ENCODE results near the gene RHOA. TPM values are rescaled to one million over a fixed set of nuclear protein-coding genes. Genes with fewer than 3 reads are reported as not detected.

The RHOA gene
- total RNA-seq (ENCODE audit: low replicate concordance): 402 and 587 TPM in 2 replicates

DNA sequence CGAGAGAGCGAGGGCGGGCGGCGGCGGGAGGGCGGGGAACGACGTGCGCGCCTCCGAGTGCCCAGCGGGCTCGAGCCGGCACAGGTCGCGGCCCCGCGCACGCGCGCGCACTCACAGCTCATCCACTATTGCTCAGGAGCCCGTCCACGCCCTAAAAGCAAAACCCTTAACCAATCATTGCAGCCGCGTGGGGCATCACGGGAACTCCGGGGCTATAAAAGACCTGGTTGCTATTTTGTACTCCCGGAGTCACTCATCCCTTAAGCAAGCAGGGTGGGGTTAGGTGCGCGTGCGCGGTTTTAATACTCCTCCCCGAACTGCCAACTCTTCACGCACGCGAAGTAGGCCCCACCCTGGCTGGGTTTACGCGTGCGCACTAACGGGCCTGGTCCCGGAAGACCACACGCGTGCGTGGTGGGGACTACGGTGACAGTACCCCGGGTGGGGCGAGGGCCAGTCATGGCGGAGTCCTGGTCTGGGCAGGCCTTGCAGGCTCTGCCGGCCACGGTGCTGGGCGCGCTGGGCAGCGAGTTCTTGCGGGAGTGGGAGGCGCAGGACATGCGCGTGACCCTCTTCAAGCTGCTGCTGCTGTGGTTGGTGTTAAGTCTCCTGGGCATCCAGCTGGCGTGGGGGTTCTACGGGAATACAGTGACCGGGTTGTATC lies at the start of gene RHOA, which contains the start of gene TCTA:
RHOA (minus strand) TSS at position 9 of the 664 bp plus-strand sequence. CDS start 36,387 bp downstream, outside the sequence.
TCTA (plus strand) TSS at position 456 of the 664 bp plus-strand sequence; CDS start at position 460, 4 bp downstream.

DNA sequence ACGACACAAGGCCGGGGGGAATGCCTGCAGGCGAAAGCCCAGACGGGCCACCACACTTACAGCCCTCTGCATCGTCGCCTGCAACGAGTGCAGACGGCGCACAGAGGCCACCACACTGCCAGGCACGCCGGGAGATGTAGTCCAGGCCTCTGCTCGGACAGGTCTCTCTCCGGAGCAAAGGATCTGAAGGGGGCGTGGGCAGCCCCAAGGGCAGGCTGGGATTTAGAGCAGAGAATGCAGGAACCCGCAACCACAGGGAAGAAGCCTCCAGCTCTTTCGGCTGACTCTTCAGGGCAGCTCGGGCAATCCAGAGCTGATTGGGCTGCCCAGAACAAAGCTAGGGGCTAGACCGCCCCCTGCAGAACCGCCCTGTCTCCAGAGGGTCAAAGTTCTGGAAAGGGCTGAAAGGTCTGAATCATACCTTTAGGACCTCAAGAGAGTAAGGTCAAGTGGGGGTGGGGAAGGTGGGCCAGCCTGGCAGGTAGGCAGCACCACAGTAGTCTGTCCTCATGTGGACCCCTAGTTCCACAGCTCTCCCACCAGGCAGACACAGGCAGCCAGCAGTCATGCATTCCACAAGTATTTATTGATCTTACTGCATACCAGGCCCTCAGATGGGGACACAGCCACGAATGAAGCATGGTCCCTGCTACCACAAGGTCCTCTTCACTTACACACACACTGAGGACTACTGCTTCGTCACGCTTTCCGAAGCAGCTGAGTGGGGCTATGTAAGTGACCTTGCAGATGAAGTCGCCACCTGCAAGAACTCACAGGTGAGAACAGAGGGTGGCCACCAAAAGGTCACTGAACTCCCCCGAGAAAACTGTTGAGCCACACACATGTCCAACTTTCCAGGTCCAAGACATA lies 10.8 kb upstream of the RHOA start, which contains the start of gene AMT:
AMT (minus strand) TSS at position 95 of the 870 bp plus-strand sequence; CDS start at position 72, 23 bp downstream.

DNA sequence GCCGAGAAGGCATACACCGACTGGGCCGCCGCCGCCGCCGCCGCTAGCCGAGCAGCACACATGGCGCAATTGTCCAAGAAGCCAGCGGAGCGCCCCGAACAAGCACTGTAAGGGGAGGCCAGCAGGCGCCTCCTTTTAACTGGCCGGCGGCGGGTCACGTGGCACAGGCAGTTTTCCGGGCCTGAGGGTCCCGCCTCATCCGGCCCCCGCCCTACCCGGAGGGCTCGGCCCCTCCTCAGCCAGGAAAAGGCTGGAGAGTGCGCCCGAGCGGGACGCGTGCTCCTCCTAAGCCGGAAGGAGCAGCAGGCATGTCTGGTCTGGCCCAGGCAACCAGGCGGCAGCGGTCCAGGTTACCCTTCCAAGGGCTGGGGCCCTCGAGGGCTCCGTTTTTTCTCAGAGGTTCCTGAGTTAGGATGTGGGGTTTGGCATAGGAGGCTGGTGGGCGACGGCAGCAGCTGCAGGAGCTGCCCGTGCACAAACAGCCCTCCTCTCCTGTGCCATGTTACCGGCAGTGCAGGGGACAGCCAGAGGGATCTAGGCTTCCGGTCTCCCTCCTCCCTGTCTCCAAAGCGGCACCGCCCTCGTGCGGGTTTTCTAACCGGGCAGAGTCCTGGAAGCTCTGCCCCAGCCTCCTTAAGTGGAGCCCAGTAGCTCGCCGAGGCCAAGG lies 53.4 kb downstream of the RHOA start, which contains the start of gene GPX1:
GPX1 (minus strand) TSS at position 137 of the 667 bp plus-strand sequence; CDS start at position 62, 75 bp downstream.

DNA sequence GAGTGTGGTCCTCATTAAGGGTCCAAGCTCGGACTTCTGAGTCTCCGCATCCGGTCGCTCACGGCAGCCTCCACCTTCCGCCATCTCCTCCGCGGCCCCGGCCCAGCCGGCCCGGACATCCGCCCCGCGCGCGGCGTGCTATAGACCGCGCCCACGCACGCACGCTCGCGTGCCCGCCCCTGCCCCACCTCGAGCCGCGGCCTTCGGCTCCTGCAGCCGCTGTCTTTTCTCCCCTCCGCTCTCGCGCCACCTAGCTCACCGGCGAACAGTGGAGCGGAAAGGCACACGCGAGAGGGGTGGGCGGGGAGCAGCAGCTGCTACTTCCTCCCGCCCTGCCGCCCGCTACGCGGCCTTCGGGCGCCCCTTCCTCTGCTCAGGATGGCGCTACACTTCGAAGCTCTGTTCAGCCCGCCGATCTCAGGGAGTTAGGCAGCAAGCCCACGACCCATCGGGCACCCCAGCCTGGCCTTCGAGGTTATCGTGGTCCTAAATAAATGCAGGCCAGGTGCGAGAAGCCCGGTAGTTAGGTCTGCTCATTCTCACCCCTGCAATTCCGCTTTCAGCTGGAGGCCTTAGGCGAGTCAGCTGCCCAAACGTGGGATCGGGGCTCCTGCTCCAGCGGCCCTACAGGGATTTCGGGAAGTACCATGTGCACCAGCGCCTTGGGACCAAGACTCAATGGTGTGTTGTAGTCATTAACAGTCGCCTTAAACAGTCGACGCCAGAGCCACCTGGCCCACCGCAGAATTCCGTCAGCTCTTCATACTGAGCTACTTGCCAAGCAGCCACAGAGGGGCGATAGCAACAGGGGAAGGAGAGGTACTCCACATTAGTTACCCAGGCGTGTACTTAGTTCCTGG lies 71.6 kb downstream of the RHOA start, which contains the start of gene USP4:
USP4 (minus strand) TSS at position 113 of the 860 bp plus-strand sequence; CDS start at position 84, 29 bp downstream.

Other genes starting within 250 kb of the RHOA start
- 13.8 and 19.6 TPM in 2 replicates for gene CCDC71, start 245.6 kb downstream of the RHOA start, total RNA-seq (ENCODE audit: low replicate concordance)
- gene KLHDC8B, start 240.4 kb downstream of the RHOA start, total RNA-seq (ENCODE audit: low replicate concordance): 24.7 and 26.5 TPM in 2 replicates
- 0.59 and 0.90 TPM in 2 replicates for gene C3orf62, start 134.7 kb downstream of the RHOA start, total RNA-seq (ENCODE audit: low replicate concordance)
- 23.2 and 28.2 TPM in 2 replicates for gene USP4, start 71.9 kb downstream of the RHOA start, total RNA-seq (ENCODE audit: low replicate concordance)
- gene GPX1, start 53.6 kb downstream of the RHOA start, total RNA-seq (ENCODE audit: low replicate concordance): 401 and 519 TPM in 2 replicates
- 18.8 and 21.3 TPM in 2 replicates for gene TCTA, start 447 bp upstream of the RHOA start, total RNA-seq (ENCODE audit: low replicate concordance)
- gene AMT, start 10.5 kb upstream of the RHOA start, total RNA-seq (ENCODE audit: low replicate concordance): 0.60 and 2.0 TPM in 2 replicates
- gene NICN1, start 17.3 kb upstream of the RHOA start, total RNA-seq (ENCODE audit: low replicate concordance): 8.8 and 9.4 TPM in 2 replicates
- gene DAG1, start 58.3 kb upstream of the RHOA start, total RNA-seq (ENCODE audit: low replicate concordance): 19.3 and 38.8 TPM in 2 replicates
- under 0.01 and 0.08 TPM in 2 replicates for gene BSN, start 142.5 kb upstream of the RHOA start, total RNA-seq (ENCODE audit: low replicate concordance)

Data from smooth muscle cell of the coronary artery (primary cell).